ENCODE results near the gene TGOLN2. TPM values are rescaled to one million over a fixed set of nuclear protein-coding genes. Genes with fewer than 3 reads are reported as not detected.

Gene TGOLN2
- polyA plus RNA-seq, 1 donor: 54.4 TPM

Other genes starting within 250 kb of the TGOLN2 start
- 34.6 TPM for gene TCF7L1, start 194.6 kb downstream of the TGOLN2 start, polyA plus RNA-seq (ENCODE audit: insufficient read length)
- 12.6 TPM for gene RETSAT, start 26.5 kb upstream of the TGOLN2 start, polyA plus RNA-seq (ENCODE audit: insufficient read length)
- gene ELMOD3, start 26.8 kb upstream of the TGOLN2 start, polyA plus RNA-seq (ENCODE audit: insufficient read length): 15.5 TPM
- gene CAPG, start 82.4 kb upstream of the TGOLN2 start, polyA plus RNA-seq (ENCODE audit: insufficient read length): 12.4 TPM
- 0.80 TPM for gene SH2D6, start 90.7 kb upstream of the TGOLN2 start, polyA plus RNA-seq (ENCODE audit: insufficient read length)
- gene MAT2A, start 211.2 kb upstream of the TGOLN2 start, polyA plus RNA-seq (ENCODE audit: insufficient read length): 233 TPM
- gene GGCX, start 233.5 kb upstream of the TGOLN2 start, polyA plus RNA-seq (ENCODE audit: insufficient read length): 19.7 TPM
- gene VAMP8, start 249.6 kb upstream of the TGOLN2 start, polyA plus RNA-seq (ENCODE audit: insufficient read length): 12.8 TPM